ENCODE measurements around the gene ARID3B. TPM values are rescaled to one million over a fixed set of nuclear protein-coding genes. Genes with fewer than 3 reads are reported as not detected.

ARID3B gene
- total and polyA plus RNA-seq, 5 experiments from 2014 or later, result 4.0 to 37.8 (median 13.2) TPM

DNA sequence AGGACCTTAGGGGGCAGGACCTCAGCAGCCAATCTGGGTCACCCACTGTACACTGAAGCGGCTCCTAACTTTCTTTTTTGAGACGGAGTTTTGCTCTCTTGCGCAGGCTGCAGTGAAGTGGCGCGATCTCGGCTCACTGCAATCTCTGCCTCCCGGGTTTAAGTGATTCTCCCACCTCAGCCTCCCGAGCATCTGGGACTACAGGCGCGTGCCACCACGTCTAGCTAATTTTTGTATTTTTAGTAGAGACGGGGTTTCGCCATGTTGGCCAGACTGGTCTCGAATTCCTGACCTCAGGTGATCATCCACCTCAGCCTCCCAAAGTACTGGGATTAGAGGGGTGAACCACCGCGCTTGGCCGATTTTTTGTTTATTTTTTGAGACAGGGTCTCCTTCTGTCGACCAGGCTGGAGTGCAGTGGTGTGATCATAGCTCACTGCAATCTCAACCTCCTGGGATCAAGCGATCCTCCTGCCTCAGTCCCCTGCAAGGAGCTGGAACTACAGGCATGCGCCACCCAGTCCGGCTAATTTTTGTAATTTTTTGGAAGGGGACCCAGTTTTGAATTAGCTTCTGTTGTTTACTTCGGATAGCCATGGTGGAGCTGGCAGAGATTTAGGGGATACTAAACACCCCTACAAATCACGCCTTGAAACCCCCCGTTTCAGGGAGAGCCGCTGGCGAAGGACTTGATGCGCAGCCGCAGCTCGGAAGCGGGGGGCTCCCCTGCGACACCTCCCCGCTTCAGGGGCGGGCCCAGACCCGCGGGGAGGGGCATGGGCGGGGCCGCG lies 73.1 kb downstream of the ARID3B start:
- ATAC-seq (no peak), DNase-seq (peak in 1 of 10 donors; percentile 53)
- H3K4me3 Mint-ChIP-seq, result peak overlapping the region; percentile 33 to 95 (median 67)
- POLR2A ChIA-PET, result interaction anchor here (0.7 to 12.7 kb wide), 15 partner anchors 15 to 641 kb away, joined by 3 to 193 read pairs (median 6); partner anchors contain the start of genes ARID3B, CSK, SEMA7A and UBL7
- peak overlapping the region; percentile 53 to 92 (median 80) for H3K27ac Mint-ChIP-seq
- no peaks in the 10 kb centered on the region for H3K27me3 Mint-ChIP-seq
- H3K4me1 Mint-ChIP-seq, result peaks cover 13 to 30% (median 29%) of the 10 kb centered on the region in 4 donors
- no peaks in the 10 kb centered on the region for H3K9me3 Mint-ChIP-seq
- H3K36me3 Mint-ChIP-seq, result peaks cover 0 to 9% (median 0%) of the 10 kb centered on the region in 3 donors

DNA sequence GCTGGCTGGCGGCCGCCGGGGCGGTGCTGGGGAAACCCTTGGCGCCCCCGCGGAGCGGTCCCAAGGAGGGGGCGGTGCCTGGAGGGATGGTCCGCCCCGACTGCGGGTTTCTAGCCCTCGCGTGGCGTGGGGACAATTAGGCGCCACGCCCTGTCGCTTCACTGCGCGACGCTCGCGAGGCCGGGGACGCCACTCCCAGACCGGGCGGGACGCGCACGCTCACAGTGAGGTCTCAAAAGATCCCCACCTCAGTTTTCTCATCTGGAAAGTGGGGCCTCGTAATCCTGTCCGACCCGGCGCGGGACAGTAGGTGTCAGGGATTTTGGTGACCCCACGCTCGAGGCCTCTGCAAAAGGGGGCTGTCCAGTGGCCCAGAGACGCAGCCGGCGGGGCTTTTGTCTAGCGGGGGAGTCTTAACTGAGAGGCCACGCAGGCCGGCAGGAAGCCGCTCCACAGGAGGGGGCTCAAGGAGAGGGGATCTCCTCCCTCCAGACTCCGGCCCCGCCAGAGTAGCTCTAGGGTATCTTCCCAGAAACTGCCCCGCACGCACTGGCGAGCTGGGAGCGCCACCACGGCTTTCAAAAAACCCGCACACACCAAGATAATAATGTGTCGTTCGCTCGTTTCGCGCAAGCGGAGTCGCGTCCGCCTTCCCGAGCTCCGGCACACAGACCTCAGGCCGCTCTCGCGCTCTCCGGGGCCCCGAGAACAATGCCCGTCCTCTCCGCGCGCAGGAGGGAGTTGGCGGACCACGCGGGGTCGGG lies 73.9 kb downstream of the ARID3B start:
- Mint-ChIP-seq H3K27ac (peak overlapping the region; percentile 82 to 99 (median 97)), H3K9me3 (no peaks in the 10 kb centered on the region), H3K4me1 (peaks cover 16 to 38% (median 35%) of the 10 kb centered on the region in 4 donors), H3K36me3 (peaks cover 0 to 17% (median 0%) of the 10 kb centered on the region in 3 donors), H3K27me3 (no peaks in the 10 kb centered on the region), H3K4me3 (peak overlapping the region; percentile 86 to 97 (median 92))
- ATAC-seq, result peak; percentile 64 to 68
- POLR2A ChIA-PET, result interaction anchor here (0.6 to 12.7 kb wide), 18 partner anchors 14 to 839 kb away, joined by 3 to 193 read pairs (median 5); partner anchors contain the start of genes ARID3B, CSK, FAM219B and SEMA7A
- DNase-seq, result peak; percentile 88 to 98 (median 94)

DNA sequence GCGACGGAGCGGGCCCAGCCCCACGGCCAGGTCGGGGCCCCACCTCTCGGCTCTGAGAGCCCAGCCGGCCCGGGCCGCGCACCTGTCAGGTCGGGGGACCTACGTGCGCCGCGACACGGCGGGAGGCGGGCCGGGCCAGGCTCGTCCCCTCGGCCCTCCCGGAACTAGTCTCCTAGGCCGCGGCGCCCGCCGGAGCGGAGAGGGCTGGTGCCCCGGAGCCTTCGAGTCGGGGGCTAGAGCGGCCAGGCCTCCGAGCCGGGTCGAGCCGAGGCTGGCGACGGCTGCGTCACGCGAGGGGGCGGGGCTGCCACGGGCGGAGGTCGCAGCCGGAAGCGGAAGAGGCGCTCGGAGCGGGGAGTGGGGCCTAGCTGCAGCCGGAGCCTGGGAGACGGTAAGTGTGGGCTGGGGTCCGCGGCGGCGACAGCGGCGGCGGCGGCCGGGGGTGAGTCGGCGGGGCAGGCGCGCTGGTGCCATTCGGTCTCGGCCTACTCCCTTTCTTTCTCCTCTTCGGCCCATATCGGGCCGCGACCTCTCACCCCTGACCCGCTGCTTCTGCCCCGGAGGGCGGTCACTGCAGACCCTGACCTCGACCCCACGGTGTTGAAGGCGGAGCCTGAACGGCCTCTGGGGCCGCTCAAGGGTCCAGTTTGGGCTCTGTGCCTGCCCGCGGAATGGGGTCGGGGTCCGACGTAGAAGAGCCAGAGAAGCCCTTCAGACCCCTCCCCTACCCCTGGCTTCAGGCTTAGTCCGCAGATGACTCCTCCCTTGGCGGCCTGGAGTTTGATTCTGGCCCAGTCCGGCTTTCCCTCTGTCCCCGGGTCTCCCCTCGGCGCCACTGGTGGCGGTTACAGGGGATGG lies 74.7 kb downstream of the ARID3B start, which contains the start of gene CLK3:
Gene CLK3, plus strand, starts transcription at position 329 of the 858 bp plus-strand sequence. CDS start 3,361 bp downstream, outside the sequence.
- Mint-ChIP-seq H3K4me1 (peaks cover 22 to 46% (median 42%) of the 10 kb centered on the region in 4 donors), H3K36me3 (peaks cover 0 to 25% (median 0%) of the 10 kb centered on the region in 3 donors), H3K9me3 (no peaks in the 10 kb centered on the region), H3K4me3 (peak within 1 kb of the TSS; percentile 87 to 97 (median 92)), H3K27me3 (no peaks in the 10 kb centered on the region), H3K27ac (peak within 1 kb of the TSS; percentile 87 to 99 (median 97))
- DNase-seq (peak; percentile 91 to 97 (median 96)), ATAC-seq (peak; percentile 75 to 78)
- POLR2A ChIA-PET, result interaction anchor here (0.6 to 12.7 kb wide), 20 partner anchors 14 to 838 kb away, joined by 3 to 193 read pairs (median 5); partner anchors contain the start of genes ARID3B, CSK, FAM219B and SEMA7A

DNA sequence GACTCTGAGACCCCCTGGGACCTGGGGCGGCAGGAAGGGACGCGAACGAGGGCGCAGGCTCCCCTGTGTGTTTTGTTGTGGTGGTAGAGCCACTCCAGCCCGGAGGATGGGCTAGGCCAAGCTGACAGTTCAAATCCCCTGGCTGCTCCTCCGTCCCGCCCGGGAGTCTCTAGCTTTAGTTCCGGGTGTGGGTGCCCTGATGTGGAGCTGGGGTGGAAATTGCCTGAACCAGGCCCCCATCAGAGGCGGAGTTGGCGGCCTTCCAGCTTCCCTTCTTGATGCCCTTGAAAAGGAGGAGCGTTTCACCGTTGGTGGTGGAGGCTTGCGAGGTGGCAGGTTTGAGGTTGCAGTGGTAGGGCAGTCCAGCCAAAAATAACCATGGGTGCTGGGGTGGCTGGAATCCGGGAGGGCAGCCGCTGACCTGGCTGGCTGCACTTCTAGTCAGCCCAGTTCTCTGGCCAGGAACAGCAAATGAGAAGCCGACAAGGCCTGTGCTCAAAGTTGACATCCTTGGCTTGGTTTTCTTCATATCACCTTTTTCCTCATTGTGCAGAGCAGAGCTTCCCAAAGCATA lies 75.4 kb downstream of the ARID3B start:
- H3K9me3 Mint-ChIP-seq, result no peaks in the 10 kb centered on the region
- POLR2A ChIA-PET, result interaction anchor here (0.6 to 12.7 kb wide), 15 partner anchors 13 to 837 kb away, joined by 3 to 193 read pairs (median 6); partner anchors contain the start of genes ARID3B, FAM219B and UBL7
- peak overlapping the region; percentile 87 to 97 (median 92) for H3K4me3 Mint-ChIP-seq
- peak overlapping the region; percentile 87 to 99 (median 97) for H3K27ac Mint-ChIP-seq
- peaks cover 27 to 53% (median 48%) of the 10 kb centered on the region in 4 donors for H3K4me1 Mint-ChIP-seq
- H3K27me3 Mint-ChIP-seq, result no peaks in the 10 kb centered on the region
- ATAC-seq (peak; percentile 2 to 7), DNase-seq (peak; percentile 58 to 89 (median 78))
- H3K36me3 Mint-ChIP-seq, result peaks cover 0 to 32% (median 6%) of the 10 kb centered on the region in 3 donors

DNA sequence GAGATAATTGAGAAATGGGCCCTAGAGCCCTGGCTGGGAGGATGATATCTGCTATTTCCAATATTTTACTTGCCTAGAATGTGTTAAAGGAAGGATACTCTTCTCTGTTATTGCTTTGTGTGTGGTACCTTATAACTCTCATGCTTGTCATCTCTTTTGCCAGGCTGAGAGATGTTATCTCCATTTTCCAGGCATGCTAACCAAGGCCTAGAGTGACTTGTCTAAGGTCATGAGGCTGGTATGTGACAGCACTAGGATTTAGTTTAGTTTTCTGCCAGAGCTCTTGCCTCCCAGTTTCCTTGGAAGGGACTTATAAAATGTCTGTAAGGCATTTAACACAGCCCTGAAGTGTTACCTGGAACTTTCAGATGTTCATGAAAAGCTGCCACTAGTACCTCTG lies 76.0 kb downstream of the ARID3B start:
- Mint-ChIP-seq H3K4me3 (peak overlapping the region; percentile 87 to 97 (median 92)), H3K27ac (peak overlapping the region; percentile 87 to 99 (median 97)), H3K27me3 (no peaks in the 10 kb centered on the region), H3K9me3 (no peaks in the 10 kb centered on the region), H3K36me3 (peaks cover 0 to 36% (median 8%) of the 10 kb centered on the region in 3 donors), H3K4me1 (peaks cover 29 to 57% (median 50%) of the 10 kb centered on the region in 4 donors)
- POLR2A ChIA-PET, result interaction anchor here (0.7 to 12.7 kb wide), 12 partner anchors 12 to 582 kb away, joined by 3 to 193 read pairs (median 6); partner anchors contain the start of genes ARID3B, COX5A, FAM219B and RPP25
- ATAC-seq (no peak), DNase-seq (no peak)

DNA sequence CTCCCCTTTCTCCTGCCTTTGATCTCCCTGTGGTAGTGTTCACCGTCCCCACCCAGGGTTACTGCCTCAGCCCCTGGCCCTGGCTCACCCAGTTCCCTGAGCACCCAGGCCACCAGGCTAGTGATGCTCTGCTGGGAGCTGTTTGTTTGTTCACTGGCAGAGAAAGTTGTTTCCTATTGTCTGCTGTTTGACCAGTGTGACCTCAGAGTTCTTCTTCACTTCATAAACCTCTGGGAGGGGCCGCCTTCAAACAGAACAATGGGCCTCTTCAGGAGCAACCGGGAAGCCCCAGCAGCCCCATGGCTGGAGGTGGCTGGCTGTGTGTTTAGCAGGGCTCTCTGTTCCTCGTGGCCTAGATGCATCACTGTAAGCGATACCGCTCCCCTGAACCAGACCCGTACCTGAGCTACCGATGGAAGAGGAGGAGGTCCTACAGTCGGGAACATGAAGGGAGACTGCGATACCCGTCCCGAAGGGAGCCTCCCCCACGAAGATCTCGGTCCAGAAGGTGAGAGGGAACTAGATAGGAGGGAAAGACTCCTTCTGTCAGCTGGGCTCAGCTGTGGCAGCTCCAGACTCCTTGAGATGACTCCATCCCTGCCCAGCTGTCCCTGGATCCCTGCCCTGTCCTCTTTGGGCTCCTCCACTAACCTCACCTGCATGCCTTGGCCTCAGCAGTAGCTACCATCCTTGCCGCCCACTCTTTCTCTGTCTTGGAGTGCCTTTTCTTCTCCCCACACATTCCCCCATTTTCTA lies 78.0 kb downstream of the ARID3B start:
- H3K27me3 Mint-ChIP-seq, result no peaks in the 10 kb centered on the region
- peaks cover 0 to 57% (median 10%) of the 10 kb centered on the region in 3 donors for H3K36me3 Mint-ChIP-seq
- peak overlapping the region in 5 of 10 donors; percentile 7 to 28 (median 16) for H3K4me3 Mint-ChIP-seq
- POLR2A ChIA-PET, result interaction anchor here (0.6 to 12.7 kb wide), 5 partner anchors 10 to 159 kb away, joined by 3 to 193 read pairs (median 3); no protein-coding TSS in a partner anchor
- ATAC-seq (no peak), DNase-seq (no peak)
- peaks cover 32 to 67% (median 53%) of the 10 kb centered on the region in 4 donors for H3K4me1 Mint-ChIP-seq
- no peaks in the 10 kb centered on the region for H3K9me3 Mint-ChIP-seq
- H3K27ac Mint-ChIP-seq, result peak overlapping the region in 9 of 10 donors; percentile 13 to 93 (median 56)

DNA sequence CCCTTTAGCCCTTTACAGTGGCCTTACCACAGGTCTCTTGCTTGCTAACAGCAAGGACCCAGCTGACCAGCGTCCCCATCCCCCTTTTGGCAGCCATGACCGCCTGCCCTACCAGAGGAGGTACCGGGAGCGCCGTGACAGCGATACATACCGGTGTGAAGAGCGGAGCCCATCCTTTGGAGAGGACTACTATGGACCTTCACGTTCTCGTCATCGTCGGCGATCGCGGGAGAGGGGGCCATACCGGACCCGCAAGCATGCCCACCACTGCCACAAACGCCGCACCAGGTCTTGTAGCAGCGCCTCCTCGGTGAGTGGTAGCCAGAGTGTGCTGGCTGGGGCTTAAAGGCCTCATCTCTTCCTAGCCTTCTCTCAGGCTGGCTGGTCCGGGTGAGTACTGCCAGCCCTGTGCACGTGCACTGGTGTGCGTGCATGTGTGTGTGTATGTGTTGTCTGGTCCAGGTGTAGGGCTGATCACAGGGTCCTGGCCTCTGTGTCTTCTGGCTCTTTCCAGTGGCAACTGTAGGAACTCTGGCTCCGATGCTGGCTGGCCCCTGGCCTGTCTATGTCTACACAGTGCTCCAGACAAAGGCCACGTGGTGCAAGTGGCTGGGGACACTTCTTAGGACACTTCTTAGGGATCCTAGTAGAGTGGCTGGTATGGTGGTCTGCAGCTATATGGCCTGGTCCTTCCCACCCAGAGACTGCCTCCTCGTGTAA lies 79.1 kb downstream of the ARID3B start:
- ATAC-seq (no peak), DNase-seq (no peak)
- Mint-ChIP-seq H3K27ac (peak overlapping the region in 8 of 10 donors; percentile 19 to 93 (median 45)), H3K36me3 (peaks cover 0 to 67% (median 10%) of the 10 kb centered on the region in 3 donors), H3K4me1 (peaks cover 35 to 75% (median 58%) of the 10 kb centered on the region in 4 donors), H3K9me3 (no peaks in the 10 kb centered on the region), H3K4me3 (peak overlapping the region in 3 of 10 donors; percentile 36 to 48 (median 37)), H3K27me3 (no peaks in the 10 kb centered on the region)
- POLR2A ChIA-PET, result interaction anchor here (0.8 to 12.7 kb wide), 2 partner anchors 9 to 21 kb away, joined by 4 to 193 read pairs; no protein-coding TSS in a partner anchor

DNA sequence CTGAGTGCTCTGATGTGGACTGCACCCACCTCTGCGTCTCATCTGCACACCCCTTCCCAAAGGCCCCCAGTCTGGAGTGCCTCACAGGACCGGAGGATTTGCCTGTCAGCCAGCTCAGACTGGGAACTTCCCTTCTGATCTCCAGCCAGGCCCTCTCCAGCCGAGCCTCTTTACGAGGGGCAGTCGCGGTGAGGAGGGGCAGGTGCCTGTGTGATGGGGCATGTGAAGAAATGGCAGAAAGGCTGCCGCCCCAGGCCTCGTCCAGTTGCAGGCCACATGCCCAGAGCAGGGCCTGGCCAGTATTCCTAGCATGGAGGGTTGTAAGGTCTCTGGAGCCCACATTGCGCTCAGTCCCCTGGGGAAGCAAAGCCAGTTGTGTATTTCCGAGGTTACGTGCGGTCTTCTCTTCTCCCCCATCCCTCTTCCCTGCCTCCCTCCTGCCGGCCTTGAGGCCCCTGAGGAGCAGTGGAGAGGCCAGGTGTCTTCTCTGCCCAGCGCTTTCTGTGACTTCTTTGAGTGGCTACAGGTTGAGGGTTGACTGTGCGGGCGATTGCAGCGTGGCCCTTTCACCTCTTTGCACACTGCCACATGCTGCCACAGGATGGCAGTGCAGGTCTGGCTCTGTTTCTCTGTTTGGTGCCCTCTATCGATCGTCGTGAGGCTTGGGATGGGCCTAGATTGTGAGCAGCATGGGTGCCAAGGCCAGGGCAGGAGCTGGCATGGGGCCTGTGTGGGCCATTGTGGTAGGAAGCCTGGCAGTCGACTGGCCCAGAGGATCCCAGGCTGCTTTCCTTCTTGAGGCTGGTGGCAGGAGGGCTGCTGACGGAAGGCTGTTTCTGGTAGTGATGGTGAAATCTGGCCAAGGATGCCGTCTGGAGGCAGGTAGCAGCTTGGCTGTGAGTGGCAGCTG lies 79.9 kb downstream of the ARID3B start:
- ATAC-seq (peak; percentile 80 to 90), DNase-seq (peak; percentile 54 to 87 (median 72))
- Mint-ChIP-seq H3K36me3 (peaks cover 0 to 75% (median 13%) of the 10 kb centered on the region in 3 donors), H3K27me3 (no peaks in the 10 kb centered on the region), H3K9me3 (no peaks in the 10 kb centered on the region), H3K4me1 (peaks cover 39 to 83% (median 63%) of the 10 kb centered on the region in 4 donors), H3K27ac (peak overlapping the region; percentile 54 to 94 (median 87)), H3K4me3 (peak overlapping the region in 8 of 10 donors; percentile 1 to 62 (median 42))
- POLR2A ChIA-PET, result interaction anchor here (0.7 to 12.7 kb wide), 2 partner anchors 8 to 15 kb away, joined by 3 to 193 read pairs; no protein-coding TSS in a partner anchor

DNA sequence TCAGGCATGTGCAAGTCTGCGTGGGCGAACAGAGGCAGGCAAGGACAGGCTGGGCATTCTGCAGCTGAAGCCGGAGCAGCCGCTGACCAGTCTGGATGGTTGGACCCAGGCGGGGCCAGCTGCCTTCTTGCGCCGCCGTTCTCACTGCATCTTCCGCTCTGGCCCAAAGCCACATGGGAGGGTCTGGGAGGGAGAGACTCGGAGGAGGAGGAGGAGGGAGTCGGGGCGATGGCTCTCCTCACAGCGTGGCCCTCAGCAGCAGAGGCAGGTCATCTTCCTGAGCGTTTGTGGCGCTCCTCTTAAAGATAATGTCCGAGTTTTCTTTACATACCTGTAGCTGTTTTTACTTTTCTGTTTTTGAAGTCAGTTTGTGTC lies 80.5 kb downstream of the ARID3B start:
- POLR2A ChIA-PET, result interaction anchor here (0.7 to 12.7 kb wide), 2 partner anchors 8 to 14 kb away, joined by 3 to 193 read pairs; no protein-coding TSS in a partner anchor
- H3K27ac Mint-ChIP-seq, result peak overlapping the region in 9 of 10 donors; percentile 54 to 94 (median 89)
- ATAC-seq, result no peak

More for the DNA sequence above, 80.5 kb downstream of the ARID3B start:
- DNase-seq, result no peak
- H3K4me1 Mint-ChIP-seq, result peaks cover 36 to 88% (median 66%) of the 10 kb centered on the region in 4 donors
- H3K9me3 Mint-ChIP-seq, result no peaks in the 10 kb centered on the region
- no peaks in the 10 kb centered on the region for H3K27me3 Mint-ChIP-seq
- peak overlapping the region in 1 of 10 donors; percentile 40 for H3K4me3 Mint-ChIP-seq
- peaks cover 0 to 81% (median 13%) of the 10 kb centered on the region in 3 donors for H3K36me3 Mint-ChIP-seq
